AG09309 (cell line): Measurements from ENCODE around the gene ADAM8.

ENCODE experiments used
- DNase-seq: peaks from one replicate; pipeline ENCODE4 v3.0.0-alpha.2; 2010; ENCODE audit warnings: low read depth
- H3K4me3 ChIP-seq: 2 replicates; pipeline ENCODE4 v1.5.1; 2011; ENCODE audit warnings: mild to moderate bottlenecking, low read depth, low read length, moderate library complexity; ENCODE audit not compliant: control insufficient read depth
- CTCF ChIP-seq: IDR thresholded peaks from 2 replicates; pipeline ENCODE4 v1.5.1; 2011; ENCODE audit warnings: mild to moderate bottlenecking, low read depth, low read length, inconsistent platforms; ENCODE audit not compliant: insufficient read depth, control insufficient read depth; ENCODE audit errors: missing control alignments

The ADAM8 gene

GRCh38 chr10:133231244-133231945 lies 45.3 kb downstream of the ADAM8 start:
- H3K4me3 ChIP-seq, result no peak overlapping the region
- DNase-seq, result no peak
- no peak for TF ChIP-seq CTCF

- DNase-seq, result no peak
- H3K4me3 ChIP-seq, result no peak overlapping the region
- no peak for TF ChIP-seq CTCF
These were observed 46.1 kb downstream of the ADAM8 start for GRCh38 chr10:133230387-133231195.

GRCh38 chr10:133230044-133230361 lies 46.7 kb downstream of the ADAM8 start, which contains the start of gene UTF1:
Gene UTF1, plus strand, starts transcription at chr10:133230217. Its CDS starts 72 bp downstream, at chr10:133230289.
- H3K4me3 ChIP-seq, result no peak within 1 kb of the TSS
- no peak for DNase-seq
- TF ChIP-seq CTCF, result no peak

DNA sequence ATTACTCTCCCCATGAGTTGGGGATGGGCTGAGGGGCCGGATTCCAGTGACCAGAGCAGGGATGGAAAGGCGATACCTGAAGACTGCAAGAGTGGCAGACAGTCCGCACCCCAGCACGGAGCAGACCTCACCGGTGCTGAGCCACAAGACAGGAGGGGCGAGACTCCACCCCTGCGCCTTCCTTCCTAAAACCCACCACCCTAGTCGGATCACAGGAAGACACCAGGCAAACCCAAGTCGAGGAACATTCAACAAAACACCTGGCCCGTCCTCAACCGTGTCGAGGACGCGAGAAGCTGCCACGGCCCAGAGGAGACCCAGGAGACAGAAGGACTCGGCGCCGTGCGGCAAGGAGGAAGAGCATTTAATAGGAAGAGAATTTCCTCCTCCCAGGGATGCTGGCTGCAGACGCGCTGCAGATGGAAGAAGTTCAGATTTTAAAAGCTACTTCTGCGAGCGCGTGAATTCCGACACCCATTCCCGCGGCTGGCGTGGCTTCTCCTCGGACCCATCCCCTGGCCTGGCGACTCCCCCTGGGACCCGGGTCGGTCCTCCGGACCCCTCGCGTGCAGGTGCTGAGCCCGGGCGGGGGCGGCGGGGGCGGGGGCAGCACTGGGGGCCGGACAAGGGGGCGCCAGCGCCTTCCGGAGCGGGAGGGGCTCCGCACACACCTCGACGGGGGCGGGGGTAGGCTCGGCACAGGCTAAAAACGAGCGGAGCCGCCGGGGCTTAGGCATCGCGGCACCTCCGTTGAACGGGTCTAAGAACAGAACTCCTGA lies 47.2 kb downstream of the ADAM8 start:
- no peak overlapping the region for H3K4me3 ChIP-seq
- no peak for DNase-seq
- TF ChIP-seq CTCF, result no peak

- TF ChIP-seq CTCF, result no peak
These were observed 49.4 kb downstream of the ADAM8 start for GRCh38 chr10:133227256-133227655.

DNA sequence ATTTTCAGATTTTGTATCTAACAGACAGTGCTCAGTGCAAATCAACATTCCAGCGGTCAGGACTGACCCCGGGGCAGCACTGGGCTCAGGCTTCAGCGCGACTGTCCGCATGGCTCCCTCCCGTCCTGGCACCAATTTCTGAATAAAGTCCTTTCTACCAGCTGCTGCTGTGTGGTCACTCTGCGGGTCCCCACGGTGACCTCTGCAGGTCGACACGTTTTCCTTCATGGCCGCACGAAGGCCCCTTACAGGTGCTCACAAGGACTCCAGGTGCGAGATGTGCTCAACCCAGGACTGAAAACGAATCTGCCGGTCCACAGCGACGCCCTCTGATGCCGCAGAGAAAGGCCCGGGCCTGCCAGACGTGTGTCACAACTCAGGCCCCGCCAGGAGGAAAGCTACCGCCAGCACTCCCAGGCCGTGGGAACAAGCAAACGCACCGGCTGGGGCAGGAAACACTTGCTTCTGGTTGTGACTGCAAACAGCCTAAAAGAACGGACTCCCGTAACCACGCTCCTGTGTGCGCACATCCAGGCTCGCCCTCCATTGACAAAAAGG lies 50.3 kb downstream of the ADAM8 start:
- TF ChIP-seq CTCF, result no peak
- H3K4me3 ChIP-seq, result no peak overlapping the region
- no peak for DNase-seq

More at GRCh38 chr10:133227256-133227655, 49.4 kb downstream of the ADAM8 start:
- DNase-seq, result no peak
- no peak overlapping the region for H3K4me3 ChIP-seq
